Vagina (tissue), 2 donors: Measurements from ENCODE around the gene IHH. TPM values are rescaled to one million over a fixed set of nuclear protein-coding genes. Genes with fewer than 3 reads are reported as not detected.

Experiments used
- DNase-seq, 2 donors: peaks; one replicate each; pipeline ENCODE4 v3.0.0-alpha.2; 2017; ENCODE audit errors: extremely low spot score in 2 of 2
- H3K27ac ChIP-seq: fragments of 200-600 bp; sonication (generic); one replicate; pipeline ENCODE4 v1.5.1; 2019
- H3K27me3 ChIP-seq: fragments of 200-600 bp; sonication (generic); one replicate; pipeline ENCODE4 v1.5.1; 2019
- H3K36me3 ChIP-seq, 2 donors: fragments of 200-600 bp; sonication (generic); one replicate each; pipeline ENCODE4 v1.5.1; 2017 to 2019
- H3K4me1 ChIP-seq: fragments of 200-600 bp; sonication (generic); one replicate; pipeline ENCODE4 v1.5.1; 2019
- H3K4me3 ChIP-seq, 2 donors: fragments of 200-600 bp; sonication (generic); 1 replicate in 1 of 2; 2 replicates in 1 of 2; pipeline ENCODE4 v1.5.1; 2016 to 2019
- H3K9me3 ChIP-seq: fragments of 200-600 bp; sonication (generic); one replicate; pipeline ENCODE4 v1.5.1; 2019
- POLR2A ChIP-seq, 2 donors: fragments of 450-650 bp; IDR thresholded peaks; one replicate each; pipeline ENCODE4 v1.6.1; 2017; ENCODE audit warnings: antibody characterized with exemption in 2 of 2, mild to moderate bottlenecking in 2 of 2, moderate library complexity in 2 of 2
- POLR2AphosphoS5 ChIP-seq, 2 donors: sonication (generic); formaldehyde crosslinking; IDR thresholded peaks; one replicate each; pipeline ENCODE4 v1.9.0; 2017; ENCODE audit warnings: antibody characterized with exemption in 2 of 2, mild to moderate bottlenecking in 2 of 2, low read depth in 1 of 2; ENCODE audit not compliant: insufficient read depth in 1 of 2
- intact Hi-C: fragments of 100-400 bp; cut with DNase I; formaldehyde crosslinking; loops from one replicate; pipeline ENCODE4 v1.15.1; 2023
- total RNA-seq: library from RNA; depleted of rRNA; stranded (reverse); fragments of >200 nt; gene quantifications from one replicate; pipeline ENCODE4 v1.2.3, GENCODE V29; 2016
- TF ChIP-seq, protein P1 (sequence below), 3 experiments: fragments of 450-650 bp in 2 of 3; fragments of 200-600 bp in 1 of 3; sonication (generic) in 1 of 3; IDR thresholded peaks; one replicate each; pipeline ENCODE4 v1.5.1; 2017 to 2019; ENCODE audit warnings: antibody characterized with exemption in 3 of 3, mild to moderate bottlenecking in 2 of 3, moderate library complexity in 2 of 3

IHH gene
- total RNA-seq, 1 donor from 2014 or later: not detected

DNA sequence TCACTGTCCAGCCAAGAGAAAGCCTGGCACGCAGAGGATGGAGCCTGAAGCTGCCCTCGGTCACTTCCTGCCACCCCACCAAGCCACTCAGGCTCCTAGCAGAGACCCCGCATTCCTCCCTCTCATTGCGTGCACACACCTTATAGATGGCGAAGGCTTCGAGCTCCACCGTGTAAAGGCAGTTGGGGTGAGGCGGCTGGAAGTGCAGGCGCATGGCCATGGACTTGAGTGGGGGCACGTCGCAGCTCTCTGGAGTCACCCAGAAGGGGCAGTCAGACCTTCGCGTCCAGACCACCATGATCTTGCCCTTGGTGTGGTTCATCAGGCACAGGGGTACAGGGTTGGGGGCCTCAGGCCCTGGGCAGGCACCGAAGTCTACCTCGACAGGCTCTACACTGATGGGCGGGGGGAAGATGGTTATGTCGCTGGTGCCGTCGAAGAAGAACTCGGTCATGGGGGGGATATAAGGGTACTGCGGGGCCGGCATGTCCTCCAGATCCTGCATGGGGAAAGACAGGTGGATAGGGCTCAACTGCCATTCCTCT is 33.1 kb downstream of the IHH start:
- Histone ChIP-seq H3K27me3 (peaks cover 8% of the 10 kb centered on the region), H3K9me3 (no peaks in the 10 kb centered on the region), H3K4me3 (no peak overlapping the region), H3K4me1 (no peaks in the 10 kb centered on the region), H3K36me3 (no peaks in the 10 kb centered on the region), H3K27ac (no peak overlapping the region)
- intact Hi-C loops: loop anchor here (10.0 kb wide), 1 partner anchor 127 kb away; no protein-coding TSS in a partner anchor
- no peak for DNase-seq
- TF ChIP-seq, protein P1, sequence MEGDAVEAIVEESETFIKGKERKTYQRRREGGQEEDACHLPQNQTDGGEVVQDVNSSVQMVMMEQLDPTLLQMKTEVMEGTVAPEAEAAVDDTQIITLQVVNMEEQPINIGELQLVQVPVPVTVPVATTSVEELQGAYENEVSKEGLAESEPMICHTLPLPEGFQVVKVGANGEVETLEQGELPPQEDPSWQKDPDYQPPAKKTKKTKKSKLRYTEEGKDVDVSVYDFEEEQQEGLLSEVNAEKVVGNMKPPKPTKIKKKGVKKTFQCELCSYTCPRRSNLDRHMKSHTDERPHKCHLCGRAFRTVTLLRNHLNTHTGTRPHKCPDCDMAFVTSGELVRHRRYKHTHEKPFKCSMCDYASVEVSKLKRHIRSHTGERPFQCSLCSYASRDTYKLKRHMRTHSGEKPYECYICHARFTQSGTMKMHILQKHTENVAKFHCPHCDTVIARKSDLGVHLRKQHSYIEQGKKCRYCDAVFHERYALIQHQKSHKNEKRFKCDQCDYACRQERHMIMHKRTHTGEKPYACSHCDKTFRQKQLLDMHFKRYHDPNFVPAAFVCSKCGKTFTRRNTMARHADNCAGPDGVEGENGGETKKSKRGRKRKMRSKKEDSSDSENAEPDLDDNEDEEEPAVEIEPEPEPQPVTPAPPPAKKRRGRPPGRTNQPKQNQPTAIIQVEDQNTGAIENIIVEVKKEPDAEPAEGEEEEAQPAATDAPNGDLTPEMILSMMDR (IDR thresholded peaks at IDR 0.05): no peak
- TF ChIP-seq POLR2A (IDR thresholded peaks at IDR 0.05): no peak
- no peak for TF ChIP-seq POLR2AphosphoS5 (IDR thresholded peaks at IDR 0.05; ENCODE audit: insufficient read depth in 1 of 2, low read depth in 1 of 2)

DNA sequence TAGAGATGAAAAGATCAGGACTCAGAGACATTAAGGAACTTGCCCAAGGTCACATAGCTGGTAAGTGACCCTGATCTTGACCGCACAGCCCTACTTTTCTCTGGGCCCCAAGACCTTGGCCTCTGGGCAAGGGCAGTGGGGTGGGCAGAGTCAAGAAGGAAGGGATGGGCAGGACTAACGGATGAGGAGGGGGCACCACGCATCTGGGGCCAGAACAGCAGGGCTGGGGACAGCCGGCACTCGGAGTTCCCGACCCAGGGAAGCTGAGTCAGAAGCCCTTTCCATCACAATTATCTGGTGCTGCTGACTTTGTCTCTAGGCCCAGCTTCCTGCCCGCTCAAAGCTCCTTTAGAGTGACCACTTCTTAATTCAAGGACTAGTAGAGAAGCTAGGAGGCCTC is 33.8 kb downstream of the IHH start:
- intact Hi-C loops: loop anchor here (10.0 kb wide), 1 partner anchor 128 kb away; no protein-coding TSS in a partner anchor
- no peaks in the 10 kb centered on the region for H3K4me1 ChIP-seq
- no peaks in the 10 kb centered on the region for H3K36me3 ChIP-seq
- no peaks in the 10 kb centered on the region for H3K9me3 ChIP-seq
- no peak overlapping the region for H3K27ac ChIP-seq
- TF ChIP-seq POLR2A (IDR thresholded peaks at IDR 0.05) (no peak), POLR2AphosphoS5 (IDR thresholded peaks at IDR 0.05; ENCODE audit: insufficient read depth in 1 of 2, low read depth in 1 of 2) (no peak)
- TF ChIP-seq, protein P1 (IDR thresholded peaks at IDR 0.05): no peak
- DNase-seq: no peak
- H3K27me3 ChIP-seq: peaks cover 8% of the 10 kb centered on the region
- H3K4me3 ChIP-seq: no peak overlapping the region

DNA sequence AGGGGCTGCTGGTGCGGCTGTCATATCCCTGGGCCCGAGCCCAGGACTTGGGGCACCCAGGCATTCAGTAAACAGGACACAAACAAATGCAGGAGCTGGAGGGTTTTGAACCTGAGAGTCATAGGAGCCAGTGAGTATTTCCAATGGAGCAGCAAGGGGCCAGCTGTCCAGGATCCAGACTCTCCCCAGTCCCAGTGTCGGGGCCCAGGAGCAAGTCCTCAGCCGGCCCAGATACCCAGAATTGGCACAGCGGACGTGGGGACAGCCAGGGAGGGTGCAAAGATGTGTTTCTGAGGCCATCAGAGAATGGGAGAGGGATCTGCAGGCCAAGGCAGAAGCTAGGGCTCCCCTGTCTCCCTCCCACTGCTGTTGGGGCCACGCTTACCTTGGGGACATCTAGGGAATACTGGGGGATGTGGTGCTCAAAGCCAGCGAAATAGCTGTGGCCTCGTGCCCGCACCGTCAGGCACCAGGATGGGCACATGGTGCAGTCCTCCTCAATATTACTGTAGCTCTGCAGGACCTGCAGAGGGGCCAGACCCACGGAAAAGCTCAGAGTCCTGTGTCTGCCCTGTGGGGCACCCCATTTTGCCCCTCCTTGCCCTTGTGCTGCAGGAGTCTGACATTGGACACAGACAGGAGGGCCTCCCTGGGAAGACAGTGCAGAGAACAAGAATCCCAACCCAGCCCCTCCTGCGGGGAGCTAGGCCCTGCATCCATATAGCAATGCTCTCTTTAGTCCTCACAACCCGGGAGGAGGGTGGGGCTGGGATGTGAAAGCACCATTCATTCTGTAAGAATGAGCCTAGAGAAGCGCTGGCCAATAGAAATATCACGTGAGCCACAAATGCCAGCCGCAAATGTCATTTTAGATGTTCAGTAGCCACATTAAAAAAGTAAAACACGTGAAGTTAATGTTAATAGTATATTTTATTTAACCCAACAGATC is 34.8 kb downstream of the IHH start:
- intact Hi-C loops: loop anchor here (10.0 kb wide), 1 partner anchor 129 kb away; no protein-coding TSS in a partner anchor
- H3K27ac ChIP-seq: no peak overlapping the region
- DNase-seq: no peak
- no peaks in the 10 kb centered on the region for H3K36me3 ChIP-seq
- TF ChIP-seq POLR2A (IDR thresholded peaks at IDR 0.05) (no peak), POLR2AphosphoS5 (IDR thresholded peaks at IDR 0.05; ENCODE audit: insufficient read depth in 1 of 2, low read depth in 1 of 2) (no peak)
- TF ChIP-seq, protein P1 (IDR thresholded peaks at IDR 0.05): no peak
- no peak overlapping the region for H3K4me3 ChIP-seq
- no peaks in the 10 kb centered on the region for H3K4me1 ChIP-seq
- peaks cover 8% of the 10 kb centered on the region for H3K27me3 ChIP-seq
- no peaks in the 10 kb centered on the region for H3K9me3 ChIP-seq

DNA sequence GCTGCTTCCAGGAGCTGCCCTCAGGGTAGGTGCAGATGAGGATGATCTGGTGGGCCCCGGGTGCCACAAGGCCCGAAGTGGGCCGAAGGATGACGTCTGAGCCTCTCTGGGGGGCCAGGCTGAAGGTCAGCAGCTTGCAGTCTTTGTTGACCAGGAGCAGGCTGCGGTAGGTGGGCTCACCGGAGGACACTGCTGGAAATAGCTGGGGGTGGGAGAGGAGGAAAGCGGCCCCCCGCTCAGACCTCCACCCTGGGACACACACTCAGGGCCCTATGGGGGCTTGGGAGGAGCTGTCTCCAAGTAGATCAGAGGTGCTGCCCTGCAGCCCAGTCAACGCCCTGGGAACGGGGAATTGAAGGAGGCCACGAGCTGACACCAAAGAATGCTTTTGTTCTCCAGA is 36.7 kb downstream of the IHH start:
- DNase-seq: no peak
- Histone ChIP-seq H3K27ac (no peak overlapping the region), H3K4me1 (no peaks in the 10 kb centered on the region), H3K9me3 (no peaks in the 10 kb centered on the region), H3K27me3 (no peaks in the 10 kb centered on the region), H3K4me3 (no peak overlapping the region), H3K36me3 (no peaks in the 10 kb centered on the region)
- TF ChIP-seq POLR2A (IDR thresholded peaks at IDR 0.05): no peak
- TF ChIP-seq, protein P1 (IDR thresholded peaks at IDR 0.05): no peak
- TF ChIP-seq POLR2AphosphoS5 (IDR thresholded peaks at IDR 0.05; ENCODE audit: insufficient read depth in 1 of 2, low read depth in 1 of 2): no peak
- intact Hi-C loops: loop anchor here (10.0 kb wide), 1 partner anchor 131 kb away; no protein-coding TSS in a partner anchor
